Thoracic aorta (tissue), 2 donors: ENCODE data around the gene PPL. TPM values are rescaled to one million over a fixed set of nuclear protein-coding genes. Genes with fewer than 3 reads are reported as not detected.
"Not testable (repeated sequence)": the region's sequence is repeated elsewhere in the genome, so short reads cannot be mapped to it uniquely, and the experiment has no call there.

Experiments used
- ATAC-seq: fragments of 150-250 bp; one replicate; pipeline ENCODE4 v1.8.0; 2017; ENCODE audit warnings: low read depth; ENCODE audit not compliant: insufficient number of reproducible peaks, low FRiP score
- DNase-seq: peaks from one replicate; pipeline ENCODE4 v3.0.0-alpha.2; 2020; ENCODE audit warnings: low spot score
- H3K27ac ChIP-seq, 2 donors: fragments of 200-600 bp; sonication (generic); 1 replicate in 1 of 2; 2 replicates in 1 of 2; pipeline ENCODE4 v1.5.1; 2016; ENCODE audit warnings: mild to moderate bottlenecking in 2 of 2, moderate library complexity in 2 of 2
- H3K27me3 ChIP-seq: fragments of 200-600 bp; sonication (generic); replicated peaks from 2 replicates; pipeline ENCODE4 v1.6.0; 2016; ENCODE audit warnings: mild to moderate bottlenecking; ENCODE audit not compliant: insufficient read depth
- H3K36me3 ChIP-seq: fragments of 200-600 bp; sonication (generic); one replicate; pipeline ENCODE4 v1.5.1; 2016
- H3K4me1 ChIP-seq, 2 donors: fragments of 200-600 bp; sonication (generic); 1 replicate in 1 of 2; 2 replicates in 1 of 2; pipeline versions ENCODE4 v1.5.1 to v1.6.0; 2016; ENCODE audit warnings: low read depth in 2 of 2, mild to moderate bottlenecking in 1 of 2; ENCODE audit not compliant: control insufficient read depth in 1 of 2
- H3K4me3 ChIP-seq: fragments of 200-600 bp; sonication (generic); 2 replicates; pipeline ENCODE4 v1.5.1; 2016; ENCODE audit warnings: mild to moderate bottlenecking
- H3K9me3 ChIP-seq: fragments of 200-600 bp; sonication (generic); 2 replicates; pipeline ENCODE4 v1.5.1; 2016
- CTCF ChIP-seq: fragments of 200-600 bp; sonication (generic); IDR thresholded peaks from one replicate; pipeline ENCODE4 v1.5.1; 2019; ENCODE audit warnings: antibody characterized with exemption
- total RNA-seq, 2 donors: library from RNA; depleted of rRNA; stranded (reverse); fragments of >200 nt; gene quantifications; one replicate each; pipeline versions ENCODE4 v1.1.0 to v1.2.3, GENCODE V29; 2016

The PPL gene
- total RNA-seq, 2 donors from 2014 or later, result 22.6 to 28.8 TPM

GRCh38 chr16:4898811-4899473 is 38.0 kb downstream of the PPL start:
- H3K4me1 ChIP-seq, result no peaks in the 10 kb centered on the region

GRCh38 chr16:4897328-4897727 is 39.6 kb downstream of the PPL start:
- Histone ChIP-seq H3K4me3 (no peak overlapping the region), H3K36me3 (peaks cover 18% of the 10 kb centered on the region), H3K27me3 (no peaks in the 10 kb centered on the region), H3K4me1 (no peaks in the 10 kb centered on the region), H3K9me3 (no peaks in the 10 kb centered on the region), H3K27ac (no peak overlapping the region)
- DNase-seq, result no peak
- ATAC-seq, result no peak
- TF ChIP-seq CTCF, result no peak

More at GRCh38 chr16:4898811-4899473, 38.0 kb downstream of the PPL start:
- Histone ChIP-seq H3K4me3 (no peak overlapping the region), H3K9me3 (no peaks in the 10 kb centered on the region), H3K36me3 (peaks cover 19% of the 10 kb centered on the region), H3K27me3 (no peaks in the 10 kb centered on the region), H3K27ac (no peak overlapping the region)
- TF ChIP-seq CTCF, result no peak
- DNase-seq, result no peak
- ATAC-seq, result no peak

GRCh38 chr16:4896761-4897160 is 40.2 kb downstream of the PPL start:
- not testable (repeated sequence) for H3K27ac ChIP-seq, H3K4me3 ChIP-seq, H3K4me1 ChIP-seq, H3K9me3 ChIP-seq, DNase-seq, ATAC-seq, H3K27me3 ChIP-seq
- peaks cover 18% of the 10 kb centered on the region for H3K36me3 ChIP-seq

- H3K27me3 ChIP-seq, result no peaks in the 10 kb centered on the region
- ATAC-seq, result no peak
- no peak for DNase-seq
- no peak for TF ChIP-seq CTCF
- no peaks in the 10 kb centered on the region for H3K4me1 ChIP-seq
- peaks cover 23% of the 10 kb centered on the region for H3K36me3 ChIP-seq
- H3K9me3 ChIP-seq, result no peaks in the 10 kb centered on the region
- no peak overlapping the region for H3K27ac ChIP-seq
- no peak overlapping the region for H3K4me3 ChIP-seq
These were observed 41.6 kb downstream of the PPL start for GRCh38 chr16:4895366-4895765.

GRCh38 chr16:4894276-4895150 is 42.4 kb downstream of the PPL start:
- Histone ChIP-seq H3K27me3 (no peaks in the 10 kb centered on the region), H3K9me3 (no peaks in the 10 kb centered on the region), H3K27ac (no peak overlapping the region), H3K36me3 (peaks cover 29% of the 10 kb centered on the region), H3K4me3 (no peak overlapping the region), H3K4me1 (no peaks in the 10 kb centered on the region)
- ATAC-seq (no peak), DNase-seq (no peak)
- TF ChIP-seq CTCF, result no peak
